GM12878 (cell line): ENCODE measurements around the gene PPOX. TPM values are rescaled to one million over a fixed set of nuclear protein-coding genes. Genes with fewer than 3 reads are reported as not detected.

Source experiments
- ATAC-seq: fragments of 200-7000 bp; cut with Tn5 transposase; 3 replicates; pipeline ENCODE4 v1.9.1; 2020; ENCODE audit warnings: mild to moderate bottlenecking, moderate library complexity
- BruUV-seq: library from RNA; stranded (reverse); fragments of 400-500 nt; replicated peaks from 2 replicates; lab custom pipeline; 2021; lab: Mats Ljungman, UMichigan
- CTCF ChIA-PET: fragments of 300-600 bp; sonication (Branson Sonifier 250); formaldehyde crosslinking; extraction: SDS; loops from one replicate; lab custom pipeline; 2021; ENCODE audit warnings: inconsistent platforms; lab: Yijun Ruan, JAX
- POLR2A ChIA-PET: fragments of 350-600 bp; formaldehyde crosslinking; extraction: SDS; loops from one replicate; lab custom pipeline; 2021; ENCODE audit warnings: inconsistent platforms; lab: Charles Lee
- RAD21 ChIA-PET: fragments of 300-600 bp; sonication (Branson Sonifier 250); formaldehyde crosslinking; loops from one replicate; lab custom pipeline; 2023; ENCODE audit warnings: antibody characterized with exemption; ENCODE audit not compliant: unreplicated experiment; lab: Charles Lee
- SMC1A ChIA-PET: fragments of 300-600 bp; sonication (Branson Sonifier 250); formaldehyde crosslinking; loops from one replicate; lab custom pipeline; 2023; ENCODE audit not compliant: unreplicated experiment, uncharacterized antibody; lab: Charles Lee
- DNase-seq: peaks from one replicate; pipeline ENCODE4 v3.0.0-alpha.2; 2011; ENCODE audit warnings: low read depth, low spot score
- FAIRE-seq: peaks from 3 replicates; lab custom pipeline; 2011; peaks lifted over from hg19 to GRCh38; lab: Jason Lieb, UNC
- H2AFZ ChIP-seq: 2 replicates; pipeline ENCODE4 v1.6.0; 2011; ENCODE audit warnings: low read depth, low read length, control low read depth; ENCODE audit not compliant: control insufficient read depth
- H3K27ac ChIP-seq: 2 replicates; pipeline ENCODE4 v1.5.1; 2011; ENCODE audit warnings: control low read depth; ENCODE audit not compliant: control insufficient read depth, insufficient read depth
- H3K27me3 ChIP-seq, 2 experiments: replicated peaks in 1 of 2; 2 replicates each; pipeline versions ENCODE4 v1.6.0 to v1.6.1; 2011; ENCODE audit warnings: low read length in 1 of 2; ENCODE audit not compliant: control insufficient read depth in 2 of 2, insufficient read depth in 2 of 2
- H3K36me3 ChIP-seq, 2 experiments: 2 replicates each; pipeline ENCODE4 v1.5.1; 2011; ENCODE audit warnings: low read length in 1 of 2; ENCODE audit not compliant: control insufficient read depth in 2 of 2, insufficient read depth in 2 of 2
- H3K4me1 ChIP-seq: 2 replicates; pipeline ENCODE4 v1.6.1; 2011; ENCODE audit warnings: mild to moderate bottlenecking, low read length, moderate library complexity, mixed read lengths; ENCODE audit not compliant: control insufficient read depth, insufficient read depth
- H3K4me2 ChIP-seq: 2 replicates; pipeline ENCODE4 v1.6.0; 2011; ENCODE audit warnings: control low read depth; ENCODE audit not compliant: control insufficient read depth, insufficient read depth
- H3K4me3 ChIP-seq: fragments of 200-600 bp; sonication (generic); 2 replicates; pipeline ENCODE4 v1.5.1; 2016
- H3K79me2 ChIP-seq: 2 replicates; pipeline ENCODE4 v1.6.0; 2011; ENCODE audit warnings: low read length; ENCODE audit not compliant: control insufficient read depth, insufficient read depth
- H3K9ac ChIP-seq: 2 replicates; pipeline ENCODE4 v1.8.0; 2011; ENCODE audit warnings: low read length, control low read depth, mixed read lengths; ENCODE audit not compliant: control insufficient read depth, insufficient read depth
- H3K9me3 ChIP-seq: replicated peaks from 3 replicates; pipeline ENCODE4 v1.5.1; 2011; ENCODE audit warnings: mild to moderate bottlenecking, low read length; ENCODE audit not compliant: control insufficient read depth, insufficient read depth
- H4K20me1 ChIP-seq: 2 replicates; pipeline ENCODE4 v1.6.0; 2011; ENCODE audit not compliant: control insufficient read depth, insufficient read depth
- FOS ChIP-seq: IDR thresholded peaks from 3 replicates; pipeline ENCODE4 v1.6.1; 2011; ENCODE audit warnings: borderline replicate concordance; ENCODE audit not compliant: insufficient read length; ENCODE audit errors: extremely low read depth
- JUNB ChIP-seq: IDR thresholded peaks from 2 replicates; pipeline ENCODE4 v1.6.1; 2016; ENCODE audit warnings: antibody characterized with exemption, mild to moderate bottlenecking
- KAT2A ChIP-seq: conservative IDR thresholded peaks from 2 replicates; pipeline ENCODE4 v1.6.1; 2011; ENCODE audit warnings: low read depth, low read length; ENCODE audit not compliant: control insufficient read depth
- MTA2 ChIP-seq: fragments of 450-650 bp; IDR thresholded peaks from 2 replicates; pipeline ENCODE4 v1.6.1; 2016; ENCODE audit warnings: low read depth, mild to moderate bottlenecking, moderate library complexity
- MXI1 ChIP-seq: fragments of 150-350 bp; IDR thresholded peaks from 2 replicates; pipeline ENCODE4 v1.6.1; 2011; ENCODE audit warnings: low read depth, mild to moderate bottlenecking, inconsistent platforms, low read length, improper control_type of control experiment
- MYB ChIP-seq: fragments of 150-350 bp; IDR thresholded peaks from 2 replicates; pipeline ENCODE4 v1.6.1; 2014; ENCODE audit warnings: mild to moderate bottlenecking, low read depth, low read length, borderline replicate concordance
- NBN ChIP-seq: fragments of 450-650 bp; IDR thresholded peaks from 2 replicates; pipeline ENCODE4 v1.6.1; 2016
- NFYA ChIP-seq: IDR thresholded peaks from 2 replicates; pipeline ENCODE4 v1.6.1; 2011; ENCODE audit warnings: low read depth, mild to moderate bottlenecking, low read length, improper control_type of control experiment, borderline replicate concordance
- NR2C1 ChIP-seq: fragments of 450-650 bp; IDR thresholded peaks from 2 replicates; pipeline ENCODE4 v1.6.1; 2017; ENCODE audit warnings: antibody characterized with exemption, mild to moderate bottlenecking, moderate library complexity
- NR2C2 ChIP-seq: IDR thresholded peaks from 2 replicates; pipeline ENCODE4 v1.6.1; 2011; ENCODE audit warnings: borderline replicate concordance, low read depth; ENCODE audit not compliant: control insufficient read depth, insufficient read length
- NRF1 ChIP-seq: conservative IDR thresholded peaks from 2 replicates; pipeline ENCODE4 v1.6.1; 2011; ENCODE audit warnings: mild to moderate bottlenecking, low read depth, low read length, improper control_type of control experiment
- PAX5 ChIP-seq: IDR thresholded peaks from 2 replicates; pipeline ENCODE4 v1.6.1; 2011; ENCODE audit warnings: low read depth, low read length, borderline replicate concordance
- POLR2AphosphoS2 ChIP-seq: IDR thresholded peaks from 2 replicates; pipeline ENCODE4 v1.6.1; 2011; ENCODE audit warnings: low read depth, mild to moderate bottlenecking, low read length, improper control_type of control experiment, moderate library complexity
- RB1 ChIP-seq: fragments of 450-650 bp; formaldehyde crosslinking; IDR thresholded peaks from 2 replicates; pipeline ENCODE4 v1.6.1; 2017; ENCODE audit warnings: mild to moderate bottlenecking, borderline replicate concordance
- SIN3A ChIP-seq: IDR thresholded peaks from 2 replicates; pipeline ENCODE4 v1.6.1; 2012; ENCODE audit warnings: low read depth, low read length, improper control_type of control experiment
- SMARCA5 ChIP-seq: fragments of 450-650 bp; IDR thresholded peaks from 2 replicates; pipeline ENCODE4 v1.6.1; 2017; ENCODE audit warnings: mild to moderate bottlenecking
- TAF1 ChIP-seq: IDR thresholded peaks from 2 replicates; pipeline ENCODE4 v1.6.1; 2011; ENCODE audit warnings: mild to moderate bottlenecking, low read depth, low read length, borderline replicate concordance
- TARDBP ChIP-seq: IDR thresholded peaks from 2 replicates; pipeline ENCODE4 v1.6.1; 2016; ENCODE audit warnings: borderline replicate concordance
- TCF3 ChIP-seq: IDR thresholded peaks from 2 replicates; pipeline ENCODE4 v1.6.1; 2012; ENCODE audit warnings: low read depth, mild to moderate bottlenecking, low read length, borderline replicate concordance; ENCODE audit not compliant: insufficient read depth
- ZNF207 ChIP-seq: fragments of 450-650 bp; IDR thresholded peaks from 2 replicates; pipeline ENCODE4 v1.6.1; 2014; ENCODE audit warnings: antibody characterized with exemption, mild to moderate bottlenecking, borderline replicate concordance
- WGBS: methylation state at CpG from one replicate; pipeline ENCODE4 v1.1.6; 2016; ENCODE audit warnings: low lambda C conversion rate; ENCODE audit not compliant: insufficient replicate concordance, insufficient coverage; ENCODE audit errors: missing lambda C conversion rate; 5-methylcytosine and 5-hydroxymethylcytosine counted together
- in situ Hi-C: fragments of 300-500 bp; cut with MboI; formaldehyde crosslinking; loops from 9 replicates; pipeline ENCODE4 v1.14.3; 2018; ENCODE audit warnings: mixed read lengths
- intact Hi-C: fragments of 100-400 bp; cut with micrococcal nuclease; formaldehyde crosslinking; loops from one replicate; pipeline ENCODE4 v1.14.2; 2022; ENCODE audit not compliant: unreplicated experiment
- polyA plus RNA-seq, 11 experiments: library from polyadenylated mRNA; depleted of rRNA in 4 of 11; unstranded in 6 of 11; stranded (reverse) in 5 of 11; fragments of >200 nt; fragmentation: Nextera tagmentation in 4 of 11; fragmentation: Illumina TruSeq in 1 of 11; extraction: Ambion mirVana in 4 of 11; extraction: Trizol in 1 of 11; gene quantifications; 1 replicate in 1 of 11; 2 replicates in 10 of 11; pipeline versions ENCODE4 v1.2.1 to v1.2.3, GENCODE V29; 2011 to 2016; ENCODE audit warnings: inconsistent platforms in 2 of 11, missing spikeins in 2 of 11, low read depth in 1 of 11
- total RNA-seq, 4 experiments: library from RNA; depleted of rRNA in 3 of 4; stranded (reverse); fragments of >200 nt in 3 of 4; fragmentation: Illumina TruSeq in 1 of 4; extraction: Trizol in 1 of 4; gene quantifications; 2 replicates each; pipeline versions ENCODE4 v1.2.1 to v1.2.3, GENCODE V29; 2013 to 2021
- TF ChIP-seq, protein P1 (sequence below): IDR thresholded peaks from 2 replicates; pipeline ENCODE4 v1.6.1; 2012; ENCODE audit warnings: low read depth, low read length, improper control_type of control experiment

PPOX gene
- total and polyA plus RNA-seq, 10 of the 15 experiments (the other 5 are each of a cell fraction or from before 2014, with no cell fraction given) = 8.9 to 31.5 (median 20.3) TPM

GRCh38 chr1:161209790-161210409 lies 43.7 kb downstream of the PPOX start:
- Histone ChIP-seq H3K79me2 (no peaks in the 10 kb centered on the region; the same call in 1 of the 2 replicates), H3K36me3 (peaks cover 12 to 41% of the 10 kb centered on the region in 2 experiments), H3K4me2 (no peak overlapping the region), H3K4me1 (no peaks in the 10 kb centered on the region), H3K9me3 (no peaks in the 10 kb centered on the region), H4K20me1 (no peaks in the 10 kb centered on the region), H3K27me3 (no peaks in the 10 kb centered on the region), H3K9ac (no peak overlapping the region), H3K27ac (no peak overlapping the region), H3K4me3 (no peak overlapping the region), H2AFZ (no peak overlapping the region)
- WGBS = 64% methylated on average over 11 of the region's 11 CpGs
- in situ Hi-C loops = no loop called here
- ATAC-seq (peak; percentile 99), FAIRE-seq (peak; percentile 78), DNase-seq (no peak)
- ChIA-PET POLR2A (interaction anchor here (1.0 kb wide), 1 partner anchor 24 kb away, joined by 3 read pairs; no protein-coding TSS in a partner anchor), RAD21 (interaction anchor here (1.0 to 4.6 kb wide), 4 partner anchors 10 to 81 kb away, joined by 4 to 33 read pairs (median 6); partner anchors contain the start of gene TOMM40L), CTCF (interaction anchor here (0.6 to 13.6 kb wide), 14 partner anchors 8 to 172 kb away, joined by 3 to 385 read pairs (median 17); partner anchors contain the start of genes APOA2, FCER1G, NDUFS2 and TOMM40L), SMC1A (interaction anchor here (1.0 to 4.4 kb wide), 9 partner anchors 11 to 172 kb away, joined by 3 to 53 read pairs (median 5); partner anchors contain the start of genes APOA2 and TOMM40L)
- intact Hi-C loops = loop anchor here (5.0 kb wide), 2 partner anchors 82 to 172 kb away; no protein-coding TSS in a partner anchor
- BruUV-seq = TSS peak; percentile 32
- TF ChIP-seq PAX5 = no peak
- no peak for TF ChIP-seq NBN
- TF ChIP-seq SMARCA5 = no peak
- TF ChIP-seq FOS = no peak
- no peak for TF ChIP-seq POLR2AphosphoS2
- TF ChIP-seq NFYA = no peak
- no peak for TF ChIP-seq NR2C2
- TF ChIP-seq TARDBP = no peak
- no peak for TF ChIP-seq KAT2A
- no peak for TF ChIP-seq NRF1
- 0 out of 2 replicates have a peak, but pooled peaks have one; percentile 20 for TF ChIP-seq ZNF207
- TF ChIP-seq, protein P1, sequence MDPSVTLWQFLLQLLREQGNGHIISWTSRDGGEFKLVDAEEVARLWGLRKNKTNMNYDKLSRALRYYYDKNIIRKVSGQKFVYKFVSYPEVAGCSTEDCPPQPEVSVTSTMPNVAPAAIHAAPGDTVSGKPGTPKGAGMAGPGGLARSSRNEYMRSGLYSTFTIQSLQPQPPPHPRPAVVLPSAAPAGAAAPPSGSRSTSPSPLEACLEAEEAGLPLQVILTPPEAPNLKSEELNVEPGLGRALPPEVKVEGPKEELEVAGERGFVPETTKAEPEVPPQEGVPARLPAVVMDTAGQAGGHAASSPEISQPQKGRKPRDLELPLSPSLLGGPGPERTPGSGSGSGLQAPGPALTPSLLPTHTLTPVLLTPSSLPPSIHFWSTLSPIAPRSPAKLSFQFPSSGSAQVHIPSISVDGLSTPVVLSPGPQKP = no peak
- TF ChIP-seq MXI1 = no peak
- TF ChIP-seq SIN3A = no peak
- no peak for TF ChIP-seq RB1
- no peak for TF ChIP-seq MTA2
- TF ChIP-seq JUNB = no peak
- TF ChIP-seq NR2C1 = no peak
- TF ChIP-seq TCF3 = no peak
- TF ChIP-seq MYB = no peak
- TF ChIP-seq TAF1 = no peak
